ENCODE measurements around the gene AP2A1.

DNA sequence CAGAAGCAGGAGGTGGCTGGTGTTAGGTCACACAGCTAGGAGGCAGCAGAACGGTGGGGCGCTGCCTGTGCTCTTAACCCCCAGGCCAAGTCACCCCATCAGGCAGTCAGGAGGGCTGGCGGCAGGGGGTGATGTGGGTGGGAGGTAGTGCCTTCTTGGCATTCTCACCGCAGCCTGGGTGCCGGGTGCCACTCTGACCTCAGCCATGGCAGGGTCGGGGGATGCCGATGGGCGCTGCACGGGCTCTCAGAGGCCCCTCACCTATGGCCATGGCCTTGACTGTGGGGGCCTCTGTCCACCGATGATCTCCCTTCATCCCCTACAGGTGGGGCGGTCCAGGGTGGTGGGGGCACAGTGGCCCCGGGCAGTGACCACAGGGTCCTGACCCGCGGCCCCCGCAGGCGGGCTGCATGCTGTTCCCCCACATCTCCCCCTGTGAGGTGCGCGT, 89.8 kb downstream of the AP2A1 start:
- TF ChIP-seq POLR2A (IDR thresholded peaks at IDR 0.05; ENCODE audit: extremely low read depth, insufficient read length) = no peak
- TF ChIP-seq, protein P1, sequence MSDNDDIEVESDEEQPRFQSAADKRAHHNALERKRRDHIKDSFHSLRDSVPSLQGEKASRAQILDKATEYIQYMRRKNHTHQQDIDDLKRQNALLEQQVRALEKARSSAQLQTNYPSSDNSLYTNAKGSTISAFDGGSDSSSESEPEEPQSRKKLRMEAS (IDR thresholded peaks at IDR 0.05; ENCODE audit: low read depth, low read length) = no peak

Measured in NB4 (cell line).